Measurements from ENCODE around the gene EXOC4. TPM values are rescaled to one million over a fixed set of nuclear protein-coding genes. Genes with fewer than 3 reads are reported as not detected.
A peak's percentile ranks its signal among the peaks of the same experiment; 100 is the strongest.

EXOC4 gene
- total and polyA plus RNA-seq, 2 donors (not counting 3 experiments of a cell fraction or from before 2014, with no cell fraction given), result 20.3 to 73.1 TPM

DNA sequence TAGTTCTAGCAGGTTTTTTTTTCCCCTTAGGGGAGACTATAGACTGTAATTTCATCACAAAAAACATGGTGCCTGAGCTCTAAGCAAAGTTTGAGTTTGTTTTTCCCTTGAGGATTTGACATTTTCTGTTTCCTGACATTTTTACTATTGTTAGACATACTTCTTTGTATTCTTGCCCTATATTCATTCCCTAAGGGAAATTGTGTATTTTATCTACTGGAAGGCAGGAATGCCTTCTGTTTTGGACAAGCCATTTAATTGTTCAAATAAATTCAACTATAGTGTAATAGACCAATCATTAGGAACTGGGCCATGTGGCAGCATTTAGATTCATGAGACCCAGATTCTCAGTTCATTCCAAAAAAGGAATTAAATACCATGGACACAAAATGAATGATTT lies 335.0 kb downstream of the EXOC4 start:
- no peak overlapping the region for H3K4me3 ChIP-seq (replicated peaks in 1 of 3; ENCODE audit: insufficient read depth in 1 of 3, low read depth in 1 of 3, low read length in 3 of 3)
- H2AFZ ChIP-seq (ENCODE audit: low read depth, low read length), result no peak overlapping the region
- no peaks in the 10 kb centered on the region for H3K36me3 ChIP-seq (ENCODE audit: control insufficient read depth in 2 of 2, extremely low read depth in 1 of 2, insufficient read depth in 2 of 2, low read length in 2 of 2)
- H3K27me3 ChIP-seq (ENCODE audit: control insufficient read depth in 2 of 2, insufficient read depth in 2 of 2, low read length in 2 of 2), result no peaks in the 10 kb centered on the region
- no peaks in the 10 kb centered on the region for H3K79me2 ChIP-seq (ENCODE audit: control insufficient read depth, insufficient read depth, low read length)
- dilution Hi-C loops (cut with MboI; ENCODE audit: extremely low pct_ligation_motif_present, low sequenced_read_pairs), result no loop called here
- no peak overlapping the region for H3K9ac ChIP-seq (replicated peaks; ENCODE audit: extremely low read depth, insufficient read depth, low read length)
- POLR2A ChIA-PET, result no interaction called here
- no peaks in the 10 kb centered on the region for H3K9me1 ChIP-seq (replicated peaks; ENCODE audit: control insufficient read depth, extremely low read depth, insufficient read depth, low read length)
- intact Hi-C loops (cut with micrococcal nuclease), result no loop called here
- H3K4me1 ChIP-seq (ENCODE audit: control insufficient read depth, extremely low read depth, insufficient read depth, low read length), result peaks cover 16% of the 10 kb centered on the region
- H3K9me3 ChIP-seq (replicated peaks; ENCODE audit: control insufficient read depth, insufficient read depth, low read length), result no peaks in the 10 kb centered on the region
- no peak for FAIRE-seq
- CTCF ChIA-PET, result no interaction called here
- no peak overlapping the region for H3K4me2 ChIP-seq (ENCODE audit: insufficient read depth, low read length)
- H3K27ac ChIP-seq (ENCODE audit: insufficient read depth, low read depth, low read length), result no peak overlapping the region
- BruUV-seq (replicated peaks), result no TSS peak
- H4K20me1 ChIP-seq (replicated peaks; ENCODE audit: control insufficient read depth, extremely low read depth, insufficient read depth, low read length), result no peaks in the 10 kb centered on the region
- DNase-seq (ENCODE audit: low read depth, low spot score), result peak; percentile 32
- TF ChIP-seq MYC (IDR thresholded peaks at IDR 0.05; ENCODE audit: low read depth, low read length) (no peak), FOS (IDR thresholded peaks at IDR 0.05; ENCODE audit: borderline replicate concordance, insufficient read depth, low read length) (no peak), EZH2 (IDR thresholded peaks at IDR 0.05; ENCODE audit: borderline replicate concordance, low read depth, low read length, severe bottlenecking) (no peak), POLR2A (IDR thresholded peaks at IDR 0.05; ENCODE audit: low read depth, low read length) (no peak), POLR2AphosphoS5 (IDR thresholded peaks at IDR 0.05; ENCODE audit: insufficient read depth, low read depth, low read length) (no peak), JUN (IDR thresholded peaks at IDR 0.05; ENCODE audit: borderline replicate concordance, insufficient read depth, insufficient read length, low read depth) (no peak), GATA2 (IDR thresholded peaks at IDR 0.05; ENCODE audit: insufficient read depth, insufficient read length, low read depth, low read length) (no peak), CTCF (IDR thresholded peaks at IDR 0.05; ENCODE audit: extremely low read depth in 1 of 2, insufficient read depth in 1 of 2, low read depth in 1 of 2, low read length in 2 of 2) (no peak)
- TF ChIP-seq, protein P1, sequence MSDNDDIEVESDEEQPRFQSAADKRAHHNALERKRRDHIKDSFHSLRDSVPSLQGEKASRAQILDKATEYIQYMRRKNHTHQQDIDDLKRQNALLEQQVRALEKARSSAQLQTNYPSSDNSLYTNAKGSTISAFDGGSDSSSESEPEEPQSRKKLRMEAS (IDR thresholded peaks at IDR 0.05; ENCODE audit: insufficient read depth, insufficient read length), result no peak
